Activated CD4-positive, alpha-beta T cell treated with anti-CD3 and anti-CD28 coated beads, Interleukin-2, amount 50 U/mL, for 4 hours (primary cell): ENCODE data around the gene PGAP1.

Experiments used
- DNase-seq, 2 experiments: peaks; one replicate each; pipeline ENCODE4 v3.0.0-alpha.2; 2020

Gene PGAP1

GRCh38 chr2:196926562-196927375, at the start of gene PGAP1:
TSS of gene PGAP1 (minus strand) at chr2:196926707. CDS start at chr2:196926616, 91 bp downstream.
- peak; percentile 66 to 76 for DNase-seq

- DNase-seq = no peak
Observed at GRCh38 chr2:196974970-196975369, 48.5 kb upstream of the PGAP1 start.

- no peak for DNase-seq
Observed at GRCh38 chr2:196971574-196972279, 45.2 kb upstream of the PGAP1 start.

GRCh38 chr2:196970099-196970498, 43.6 kb upstream of the PGAP1 start:
- DNase-seq = no peak

GRCh38 chr2:196968516-196968915, 42.0 kb upstream of the PGAP1 start:
- DNase-seq = no peak

- DNase-seq = no peak
Observed at GRCh38 chr2:196967775-196968174, 41.3 kb upstream of the PGAP1 start.

GRCh38 chr2:196967116-196967515, 40.6 kb upstream of the PGAP1 start:
- DNase-seq = no peak

- no peak for DNase-seq
Observed at GRCh38 chr2:196966061-196966460, 39.6 kb upstream of the PGAP1 start.

- no peak for DNase-seq
Observed at GRCh38 chr2:196965651-196966050, 39.1 kb upstream of the PGAP1 start.

GRCh38 chr2:196963961-196964360, 37.5 kb upstream of the PGAP1 start:
- DNase-seq = no peak

- no peak for DNase-seq
Observed at GRCh38 chr2:196963043-196963442, 36.5 kb upstream of the PGAP1 start.

- DNase-seq = no peak
Observed at GRCh38 chr2:196962325-196962724, 35.8 kb upstream of the PGAP1 start.

- no peak for DNase-seq
Observed at GRCh38 chr2:196961889-196962288, 35.4 kb upstream of the PGAP1 start.

GRCh38 chr2:196959734-196960338, 33.3 kb upstream of the PGAP1 start:
- no peak for DNase-seq

GRCh38 chr2:196959281-196959680, 32.8 kb upstream of the PGAP1 start:
- no peak for DNase-seq

- no peak for DNase-seq
Observed at GRCh38 chr2:196957881-196958525, 31.5 kb upstream of the PGAP1 start.

- DNase-seq = no peak
Observed at GRCh38 chr2:196957442-196957841, 30.9 kb upstream of the PGAP1 start.

GRCh38 chr2:196956069-196956468, 29.6 kb upstream of the PGAP1 start:
- DNase-seq = no peak

- no peak for DNase-seq
Observed at GRCh38 chr2:196955036-196955435, 28.5 kb upstream of the PGAP1 start.

GRCh38 chr2:196954001-196954400, 27.5 kb upstream of the PGAP1 start:
- no peak for DNase-seq

GRCh38 chr2:196952936-196953335, 26.4 kb upstream of the PGAP1 start:
- no peak for DNase-seq

- no peak for DNase-seq
Observed at GRCh38 chr2:196951973-196952372, 25.5 kb upstream of the PGAP1 start.

GRCh38 chr2:196949116-196949515, 22.6 kb upstream of the PGAP1 start:
- DNase-seq = no peak
